Esophagus squamous epithelium (tissue), 5 donors: ENCODE results near the gene RARS2. TPM values are rescaled to one million over a fixed set of nuclear protein-coding genes. Genes with fewer than 3 reads are reported as not detected.

Experiments
- DNase-seq: peaks from one replicate; lab custom pipeline; 2025; lab: John Stamatoyannopoulos, UW
- H3K27ac ChIP-seq, 4 donors: fragments of 200-600 bp; sonication (generic); one replicate each; pipeline ENCODE4 v1.5.1; 2016 to 2019; ENCODE audit warnings: mild to moderate bottlenecking in 1 of 4
- H3K27me3 ChIP-seq, 4 donors: fragments of 200-600 bp; sonication (generic); 1 replicate in 3 of 4; 2 replicates in 1 of 4; pipeline versions ENCODE4 v1.5.1 to v1.6.0; 2017 to 2021; ENCODE audit warnings: antibody characterized with exemption in 1 of 4
- H3K36me3 ChIP-seq, 3 donors: fragments of 200-600 bp; sonication (generic); one replicate each; pipeline ENCODE4 v1.5.1; 2016 to 2019
- H3K4me1 ChIP-seq, 3 donors: fragments of 200-600 bp; sonication (generic); one replicate each; pipeline ENCODE4 v1.5.1; 2017 to 2019
- H3K4me3 ChIP-seq, 4 donors: fragments of 200-600 bp; sonication (generic); 1 replicate in 3 of 4; 2 replicates in 1 of 4; pipeline ENCODE4 v1.5.1; 2016 to 2019; ENCODE audit warnings: mild to moderate bottlenecking in 2 of 4, moderate library complexity in 1 of 4
- H3K9me3 ChIP-seq, 3 donors: fragments of 200-600 bp; sonication (generic); one replicate each; pipeline ENCODE4 v1.5.1; 2016 to 2019
- CTCF ChIP-seq, 6 experiments: fragments of 450-650 bp in 4 of 6; fragments of 200-600 bp in 2 of 6; sonication (generic) in 2 of 6; IDR thresholded peaks; one replicate each; pipeline ENCODE4 v1.5.1; 2016 to 2019; ENCODE audit warnings: antibody characterized with exemption in 6 of 6, mild to moderate bottlenecking in 4 of 6, moderate library complexity in 4 of 6
- POLR2A ChIP-seq, 4 donors: fragments of 450-650 bp; IDR thresholded peaks; one replicate each; pipeline ENCODE4 v1.6.1; 2017; ENCODE audit warnings: antibody characterized with exemption in 4 of 4, mild to moderate bottlenecking in 4 of 4, moderate library complexity in 3 of 4
- WGBS, 2 donors: methylation state at CpG; one replicate each; pipeline ENCODE4 v1.1.5; 2018; 5-methylcytosine and 5-hydroxymethylcytosine counted together
- intact Hi-C: fragments of 100-400 bp; cut with DNase I; formaldehyde crosslinking; loops from one replicate; pipeline ENCODE4 v1.15.0; 2022
- total RNA-seq, 4 donors: library from RNA; depleted of rRNA; stranded (reverse); fragments of >200 nt; gene quantifications; one replicate each; pipeline ENCODE4 v1.1.0, GENCODE V29; 2016
- donor health status: DM: yes; HTN: yes; CAD: no.

Gene RARS2
- total RNA-seq, 4 donors from 2014 or later = 9.6 to 24.1 (median 21.9) TPM

GRCh38 chr6:87518453-87518852, 71.3 kb downstream of the RARS2 start:
- Histone ChIP-seq H3K36me3 (peaks cover 0 to 89% (median 17%) of the 10 kb centered on the region in 3 donors), H3K9me3 (no peaks in the 10 kb centered on the region), H3K27ac (no peak overlapping the region), H3K4me1 (no peaks in the 10 kb centered on the region), H3K4me3 (no peak overlapping the region), H3K27me3 (no peaks in the 10 kb centered on the region)
- TF ChIP-seq POLR2A (IDR thresholded peaks at IDR 0.05) = no peak
- TF ChIP-seq CTCF (IDR thresholded peaks at IDR 0.05) = no peak
- no peak for DNase-seq
- intact Hi-C loops = no loop called here
- 89 to 94% methylated on average over 8 of the region's 8 CpGs for WGBS, 2 donors

GRCh38 chr6:87514831-87515230, 75.0 kb downstream of the RARS2 start:
- Histone ChIP-seq H3K4me1 (no peaks in the 10 kb centered on the region), H3K27ac (no peak overlapping the region), H3K4me3 (no peak overlapping the region), H3K36me3 (peaks cover 6 to 98% (median 17%) of the 10 kb centered on the region in 3 donors), H3K9me3 (no peaks in the 10 kb centered on the region), H3K27me3 (no peaks in the 10 kb centered on the region)
- WGBS, 2 donors = 64 to 74% methylated on average over 2 of the region's 2 CpGs
- TF ChIP-seq POLR2A (IDR thresholded peaks at IDR 0.05) (no peak), CTCF (IDR thresholded peaks at IDR 0.05) (no peak)
- no peak for DNase-seq
- intact Hi-C loops = no loop called here

- DNase-seq = no peak
- Histone ChIP-seq H3K9me3 (no peaks in the 10 kb centered on the region), H3K36me3 (peaks cover 0 to 86% (median 0%) of the 10 kb centered on the region in 3 donors), H3K27me3 (no peaks in the 10 kb centered on the region), H3K4me3 (no peak overlapping the region), H3K27ac (no peak overlapping the region), H3K4me1 (no peaks in the 10 kb centered on the region)
- intact Hi-C loops = no loop called here
- TF ChIP-seq CTCF (IDR thresholded peaks at IDR 0.05) (no peak), POLR2A (IDR thresholded peaks at IDR 0.05) (no peak)
- WGBS, 2 donors = 68 to 71% methylated on average over 1 of the region's 1 CpG
These were observed 85.3 kb downstream of the RARS2 start for GRCh38 chr6:87504441-87504840.

GRCh38 chr6:87501809-87502572, 87.8 kb downstream of the RARS2 start:
- no peak for TF ChIP-seq CTCF (IDR thresholded peaks at IDR 0.05)
- no peak for TF ChIP-seq POLR2A (IDR thresholded peaks at IDR 0.05)
- Histone ChIP-seq H3K27me3 (no peaks in the 10 kb centered on the region), H3K4me3 (no peak overlapping the region), H3K9me3 (no peaks in the 10 kb centered on the region), H3K4me1 (no peaks in the 10 kb centered on the region), H3K36me3 (peaks cover 0 to 68% (median 0%) of the 10 kb centered on the region in 3 donors), H3K27ac (no peak overlapping the region)
- 82 to 87% methylated on average over 6 of the region's 6 CpGs for WGBS, 2 donors
- DNase-seq = no peak
- intact Hi-C loops = no loop called here

- H3K27me3 ChIP-seq = no peaks in the 10 kb centered on the region
- no peaks in the 10 kb centered on the region for H3K4me1 ChIP-seq
- H3K36me3 ChIP-seq = peaks cover 0 to 45% (median 0%) of the 10 kb centered on the region in 3 donors
- DNase-seq = no peak
- no peak overlapping the region for H3K4me3 ChIP-seq
- H3K27ac ChIP-seq = no peak overlapping the region
- no peaks in the 10 kb centered on the region for H3K9me3 ChIP-seq
- TF ChIP-seq POLR2A (IDR thresholded peaks at IDR 0.05) = no peak
- TF ChIP-seq CTCF (IDR thresholded peaks at IDR 0.05) = no peak
- intact Hi-C loops = no loop called here
These were observed 91.7 kb downstream of the RARS2 start for GRCh38 chr6:87498048-87498447.
